GM10266 (cell line): Measurements from ENCODE around the gene PPFIA4.

Experiments
- DNase-seq: peaks from one replicate; pipeline ENCODE4 v3.0.0; 2012; ENCODE audit errors: extremely low spot score
- CTCF ChIP-seq: IDR thresholded peaks from 2 replicates; pipeline ENCODE4 v1.5.1; 2012; ENCODE audit warnings: mild to moderate bottlenecking, low read depth; ENCODE audit not compliant: control insufficient read depth, insufficient read depth; ENCODE audit errors: missing control alignments

The PPFIA4 gene

GRCh38 chr1:203033287-203033686 lies 7.0 kb downstream of the PPFIA4 start:
- no peak for DNase-seq
- TF ChIP-seq CTCF: no peak

- no peak for TF ChIP-seq CTCF
- DNase-seq: no peak
Observed at GRCh38 chr1:203033917-203034316, 7.6 kb downstream of the PPFIA4 start.

GRCh38 chr1:203034422-203035110 lies 8.3 kb downstream of the PPFIA4 start:
- DNase-seq: no peak
- no peak for TF ChIP-seq CTCF

GRCh38 chr1:203035111-203036000 lies 9.1 kb downstream of the PPFIA4 start:
- DNase-seq: no peak
- TF ChIP-seq CTCF: no peak

GRCh38 chr1:203036135-203036534 lies 9.8 kb downstream of the PPFIA4 start:
- no peak for TF ChIP-seq CTCF

GRCh38 chr1:203036537-203036936 lies 10.2 kb downstream of the PPFIA4 start:
- no peak for TF ChIP-seq CTCF
- no peak for DNase-seq

More at GRCh38 chr1:203036135-203036534, 9.8 kb downstream of the PPFIA4 start:
- DNase-seq: no peak
